SK-N-MC (cell line): ENCODE results near the gene ZNF441.
"Not testable (repeated sequence)": the region's sequence is repeated elsewhere in the genome, so short reads cannot be mapped to it uniquely, and the experiment has no call there.

ENCODE experiments used
- DNase-seq: peaks from one replicate; pipeline ENCODE4 v3.0.0-alpha.2; 2011; ENCODE audit warnings: low read depth, low spot score
- H3K27ac ChIP-seq: fragments of 200-600 bp; sonication (generic); 2 replicates; pipeline ENCODE4 v1.5.1; 2016; ENCODE audit warnings: mixed run types
- H3K36me3 ChIP-seq: fragments of 200-600 bp; sonication (generic); 2 replicates; pipeline ENCODE4 v1.6.1; 2017; ENCODE audit warnings: antibody characterized with exemption, low read length, mixed read lengths; ENCODE audit not compliant: insufficient read depth
- H3K4me3 ChIP-seq: fragments of 200-600 bp; sonication (generic); 2 replicates; pipeline ENCODE4 v1.5.1; 2016
- H3K9ac ChIP-seq: fragments of 200-600 bp; sonication (generic); 2 replicates; pipeline ENCODE4 v1.8.0; 2017; ENCODE audit warnings: mixed run types, mixed read lengths; ENCODE audit not compliant: insufficient read length
- H3K9me3 ChIP-seq: fragments of 200-600 bp; sonication (generic); 2 replicates; pipeline ENCODE4 v1.6.1; 2017; ENCODE audit warnings: low read depth, mild to moderate bottlenecking, antibody characterized with exemption, low read length, moderate library complexity, mixed read lengths
- EZH2 ChIP-seq: fragments of 200-600 bp; sonication (generic); IDR thresholded peaks from one replicate; pipeline ENCODE4 v1.6.1; 2017; ENCODE audit warnings: antibody characterized with exemption
- FOXP2 ChIP-seq: optimal IDR thresholded peaks from 2 replicates; pipeline ENCODE3; 2011; ENCODE audit warnings: mild to moderate bottlenecking, moderate library complexity; ENCODE audit not compliant: insufficient read depth; ENCODE audit errors: extremely low read length, control extremely low read depth
- POLR2AphosphoS5 ChIP-seq: IDR thresholded peaks from 2 replicates; pipeline ENCODE4 v1.6.1; 2012; ENCODE audit warnings: mild to moderate bottlenecking, low read depth, low read length, borderline replicate concordance

The ZNF441 gene

DNA sequence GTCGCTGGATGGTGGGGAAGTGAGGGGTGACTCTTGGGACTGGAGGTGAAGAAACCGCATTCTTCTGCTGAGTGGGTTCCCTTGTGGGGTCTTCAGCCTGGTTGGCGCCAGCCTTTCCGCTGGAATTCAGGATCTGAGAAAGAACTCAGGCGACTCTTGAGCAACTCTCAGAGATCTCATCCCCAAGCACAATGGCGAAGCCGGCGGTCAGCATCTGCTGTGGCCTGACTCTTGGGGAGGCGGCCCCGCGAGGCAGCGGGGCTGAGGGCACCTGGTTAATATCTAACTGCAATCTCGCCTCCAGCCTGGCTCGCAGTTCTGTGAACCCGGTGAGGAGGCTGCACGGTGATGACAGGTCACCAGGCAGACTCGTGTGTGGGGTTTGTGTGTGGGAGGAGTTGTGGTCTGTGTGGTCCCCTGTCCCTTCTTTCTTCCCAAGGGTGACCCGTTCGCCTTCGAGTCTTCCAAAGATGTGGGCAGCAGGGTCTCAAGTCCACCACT, 883 bp downstream of the ZNF441 start:
- TF ChIP-seq EZH2: no peak
- TF ChIP-seq FOXP2: no peak
- TF ChIP-seq POLR2AphosphoS5: no peak

DNA sequence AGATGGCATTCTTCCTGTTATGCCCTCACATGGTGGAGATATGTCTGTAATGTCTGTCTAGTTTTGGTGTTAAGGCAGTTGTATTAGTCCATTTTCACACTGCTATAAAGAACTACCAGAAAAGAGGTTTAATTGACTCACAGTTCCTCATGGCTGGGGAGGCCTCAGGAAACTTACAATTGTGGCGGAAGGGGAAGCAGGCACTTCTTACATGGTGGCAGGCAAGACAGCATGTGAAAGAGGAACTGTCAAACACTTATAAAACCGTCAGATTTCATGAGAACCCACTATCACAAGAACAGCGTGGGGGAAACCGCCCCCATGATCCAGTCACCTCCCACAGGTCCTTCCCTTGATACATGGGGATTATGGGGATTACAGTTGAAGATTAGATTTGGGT, 3.2 kb downstream of the ZNF441 start:
- Histone ChIP-seq H3K36me3 (no peaks in the 10 kb centered on the region), H3K9ac (no peak overlapping the region), H3K27ac (no peak overlapping the region), H3K4me3 (no peak overlapping the region), H3K9me3 (no peaks in the 10 kb centered on the region)
- no peak for DNase-seq
- TF ChIP-seq POLR2AphosphoS5 (no peak), EZH2 (no peak), FOXP2 (no peak)

More for the DNA sequence above, 883 bp downstream of the ZNF441 start:
- no peak overlapping the region for H3K27ac ChIP-seq
- no peaks in the 10 kb centered on the region for H3K36me3 ChIP-seq
- DNase-seq: no peak
- peak overlapping the region; percentile 77 for H3K4me3 ChIP-seq
- no peaks in the 10 kb centered on the region for H3K9me3 ChIP-seq
- H3K9ac ChIP-seq: peak overlapping the region; percentile 68

DNA sequence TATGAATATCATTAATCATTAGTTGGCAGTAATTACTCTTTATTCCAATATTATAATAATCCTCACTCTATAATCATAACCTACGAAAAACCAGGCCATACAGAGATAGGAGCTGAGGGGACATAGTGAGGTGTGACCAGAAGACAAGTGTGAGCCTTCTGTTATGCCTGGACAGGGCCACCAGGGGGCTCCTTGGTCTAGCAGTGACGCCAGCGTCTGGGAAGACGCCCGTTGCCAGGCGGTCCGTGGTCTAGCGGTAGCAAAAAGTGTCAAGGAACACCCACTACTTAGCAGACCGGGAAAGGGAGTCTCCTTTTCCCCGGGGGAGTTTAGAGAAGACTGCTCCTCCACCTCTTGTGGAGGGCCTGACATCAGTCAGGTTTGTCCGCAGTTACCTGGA, 4.7 kb downstream of the ZNF441 start:
- not testable (repeated sequence) for H3K27ac ChIP-seq, H3K9me3 ChIP-seq, DNase-seq, H3K4me3 ChIP-seq, H3K9ac ChIP-seq, H3K36me3 ChIP-seq

DNA sequence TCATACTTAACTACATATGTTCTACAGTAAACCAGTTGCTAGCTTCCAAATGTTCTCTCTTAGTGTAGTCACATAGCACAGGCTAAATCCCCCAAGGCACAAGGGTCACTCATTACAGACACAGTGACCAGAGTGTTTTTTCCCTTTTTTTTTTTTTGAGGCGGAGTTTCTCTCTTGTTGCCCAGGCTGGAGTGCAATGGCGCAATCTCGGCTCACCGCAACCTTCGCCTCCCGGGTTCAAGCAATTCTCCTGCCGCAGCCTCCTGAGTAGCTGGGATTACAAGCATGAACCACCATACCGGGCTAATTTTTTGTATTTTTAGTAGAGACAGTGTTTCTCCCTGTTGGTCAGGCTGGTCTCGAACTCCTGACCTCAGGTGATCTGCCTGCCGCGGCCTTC, 9.9 kb downstream of the ZNF441 start:
- DNase-seq: not testable (repeated sequence)
- peaks cover 23% of the 10 kb centered on the region; the same call in 1 of the 2 replicates for H3K9me3 ChIP-seq

DNA sequence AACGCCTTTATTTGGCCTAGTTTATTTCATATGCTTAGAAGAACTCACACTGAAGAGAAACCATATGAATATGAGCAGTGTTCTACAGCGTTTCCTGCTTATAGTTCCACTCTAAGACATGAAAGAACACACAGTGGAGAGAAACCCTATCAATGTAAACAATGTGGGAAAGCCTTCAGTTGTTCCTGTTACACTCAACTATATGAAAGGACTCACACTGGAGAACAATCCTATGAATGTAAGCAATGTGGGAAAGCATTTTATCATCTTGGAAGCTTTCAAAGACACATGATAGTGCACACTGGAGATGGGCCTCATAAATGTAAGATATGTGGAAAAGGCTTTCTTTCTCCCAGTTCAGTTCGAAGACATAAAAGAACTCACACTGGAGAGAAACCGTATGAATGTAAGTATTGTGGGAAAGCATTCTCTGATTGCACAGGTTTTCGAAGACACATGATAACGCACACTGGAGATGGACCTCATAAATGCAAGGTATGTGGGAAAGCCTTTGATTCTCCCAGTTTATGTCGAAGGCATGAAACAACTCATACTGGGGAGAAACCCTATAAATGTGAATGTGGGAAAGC, 13.7 kb downstream of the ZNF441 start:
- TF ChIP-seq EZH2: no peak
- TF ChIP-seq POLR2AphosphoS5: no peak
- no peak for TF ChIP-seq FOXP2
- H3K27ac ChIP-seq: no peak overlapping the region
- peaks cover 36% of the 10 kb centered on the region; the same call in 1 of the 2 replicates for H3K9me3 ChIP-seq
- peaks cover 26% of the 10 kb centered on the region for H3K36me3 ChIP-seq
- H3K9ac ChIP-seq: no peak overlapping the region
- H3K4me3 ChIP-seq: no peak overlapping the region
- DNase-seq: no peak

More for the DNA sequence above, 9.9 kb downstream of the ZNF441 start:
- peaks cover 25% of the 10 kb centered on the region for H3K36me3 ChIP-seq
- not testable (repeated sequence) for H3K4me3 ChIP-seq, H3K27ac ChIP-seq, H3K9ac ChIP-seq

DNA sequence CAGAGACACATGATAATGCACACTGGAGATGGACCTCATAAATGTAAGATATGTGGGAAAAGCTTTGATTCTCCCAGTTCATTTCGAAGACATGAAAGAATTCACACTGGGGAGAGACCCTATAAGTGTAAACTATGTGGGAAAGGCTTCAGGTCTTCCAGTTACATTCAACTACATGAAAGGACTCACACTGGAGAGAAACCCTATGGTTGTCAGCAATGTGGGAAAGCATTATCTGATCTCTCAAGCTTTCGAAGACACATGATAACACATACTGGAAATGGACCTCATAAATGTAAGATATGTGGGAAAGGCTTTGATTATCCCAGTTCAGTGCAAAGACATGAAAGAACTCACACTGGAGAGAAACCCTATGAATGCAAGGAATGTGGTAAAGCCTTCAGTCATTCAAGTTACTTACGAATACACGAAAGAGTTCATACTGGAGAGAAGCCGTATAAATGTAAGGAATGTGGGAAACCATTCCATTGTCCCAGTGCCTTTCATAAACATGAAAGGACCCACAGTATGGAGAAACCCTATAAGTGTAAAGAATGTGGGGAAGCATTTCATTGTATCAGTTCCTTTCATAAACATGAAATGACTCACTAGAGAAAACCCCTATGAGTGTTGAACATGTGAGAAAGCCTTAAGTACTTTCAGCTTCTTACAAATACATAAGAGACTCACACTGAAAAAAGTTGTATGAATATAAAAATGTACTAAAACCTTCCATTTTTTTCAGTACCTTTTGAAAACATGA, 14.7 kb downstream of the ZNF441 start:
- Histone ChIP-seq H3K27ac (no peak overlapping the region), H3K9me3 (peaks cover 33% of the 10 kb centered on the region; the same call in 1 of the 2 replicates), H3K4me3 (no peak overlapping the region), H3K36me3 (peaks cover 26% of the 10 kb centered on the region), H3K9ac (no peak overlapping the region)
- TF ChIP-seq EZH2 (no peak), FOXP2 (no peak), POLR2AphosphoS5 (no peak)
- DNase-seq: no peak

DNA sequence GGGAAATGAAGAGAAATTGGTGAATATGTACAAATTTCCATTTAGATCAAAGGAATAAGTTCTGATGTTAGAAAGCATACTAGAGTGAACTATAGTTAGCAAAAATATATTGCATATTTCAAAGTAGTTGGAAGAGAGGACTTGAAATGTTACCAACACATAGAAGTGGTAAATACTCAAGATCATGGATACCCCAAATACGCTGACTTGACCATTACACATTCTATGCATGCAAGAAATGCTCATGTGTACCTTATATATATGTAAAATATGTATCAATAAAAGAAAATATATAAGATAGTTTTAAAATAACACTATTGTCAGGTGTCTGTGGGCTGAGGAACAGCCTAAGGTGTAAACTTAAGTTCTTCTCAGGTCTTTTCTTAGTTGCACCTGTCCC, 17.0 kb downstream of the ZNF441 start:
- H3K27ac ChIP-seq: no peak overlapping the region
- peaks cover 25% of the 10 kb centered on the region; the same call in 1 of the 2 replicates for H3K9me3 ChIP-seq
- TF ChIP-seq EZH2 (no peak), FOXP2 (no peak), POLR2AphosphoS5 (no peak)
- no peak overlapping the region for H3K9ac ChIP-seq
- DNase-seq: no peak
- H3K36me3 ChIP-seq: peaks cover 21% of the 10 kb centered on the region
- H3K4me3 ChIP-seq: no peak overlapping the region

DNA sequence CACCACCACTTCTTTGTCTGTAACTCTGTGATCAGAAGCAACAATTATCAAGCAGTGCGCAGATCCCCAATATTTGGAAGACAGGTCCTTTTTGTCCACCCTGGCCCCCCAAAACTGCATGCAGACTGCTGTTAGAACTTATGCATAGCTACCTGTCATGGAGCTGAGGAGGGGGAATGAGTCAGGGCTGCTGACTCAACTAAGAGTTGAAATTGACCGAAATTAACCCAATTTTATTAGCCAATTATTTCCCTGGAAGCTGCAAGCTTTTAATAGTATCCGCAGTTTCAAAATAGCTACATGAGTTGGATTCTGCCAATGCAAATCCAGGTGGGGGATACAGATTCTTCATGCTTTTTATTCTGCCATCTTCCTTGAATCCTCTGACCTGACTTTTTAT, 17.6 kb downstream of the ZNF441 start:
- TF ChIP-seq EZH2 (no peak), POLR2AphosphoS5 (no peak), FOXP2 (no peak)
- no peak overlapping the region for H3K27ac ChIP-seq
- H3K9me3 ChIP-seq: peaks cover 25% of the 10 kb centered on the region; the same call in 1 of the 2 replicates
- no peak overlapping the region for H3K4me3 ChIP-seq
- peaks cover 20% of the 10 kb centered on the region for H3K36me3 ChIP-seq
- H3K9ac ChIP-seq: no peak overlapping the region
- DNase-seq: no peak
